ENCODE measurements around the gene SLC46A2. TPM values are rescaled to one million over a fixed set of nuclear protein-coding genes. Genes with fewer than 3 reads are reported as not detected.

The SLC46A2 gene
- polyA plus RNA-seq, 4 donors: 0.10 to 0.40 (median 0.20) TPM

GRCh38 chr9:112861155-112861554, 29.5 kb downstream of the SLC46A2 start:
- DNase-seq (ENCODE audit: low read depth in 4 of 4, low spot score in 3 of 4): no peak

- DNase-seq (ENCODE audit: low read depth in 4 of 4, low spot score in 3 of 4): no peak
Measured at GRCh38 chr9:112860451-112860850, 30.2 kb downstream of the SLC46A2 start.

GRCh38 chr9:112858625-112859147, 32.0 kb downstream of the SLC46A2 start:
- no peak for DNase-seq (ENCODE audit: low read depth in 4 of 4, low spot score in 3 of 4)

- no peak for DNase-seq (ENCODE audit: low read depth in 4 of 4, low spot score in 3 of 4)
Measured at GRCh38 chr9:112858005-112858404, 32.7 kb downstream of the SLC46A2 start.

GRCh38 chr9:112856843-112857242, 33.8 kb downstream of the SLC46A2 start:
- DNase-seq (ENCODE audit: low read depth in 4 of 4, low spot score in 3 of 4): no peak

GRCh38 chr9:112856200-112856599, 34.5 kb downstream of the SLC46A2 start:
- no peak for DNase-seq (ENCODE audit: low read depth in 4 of 4, low spot score in 3 of 4)

GRCh38 chr9:112854657-112855056, 36.0 kb downstream of the SLC46A2 start:
- no peak for DNase-seq (ENCODE audit: low read depth in 4 of 4, low spot score in 3 of 4)

GRCh38 chr9:112853882-112854585, 36.6 kb downstream of the SLC46A2 start:
- DNase-seq (ENCODE audit: low read depth in 4 of 4, low spot score in 3 of 4): no peak

- DNase-seq (ENCODE audit: low read depth in 4 of 4, low spot score in 3 of 4): no peak
Measured at GRCh38 chr9:112852741-112853504, 37.8 kb downstream of the SLC46A2 start.

GRCh38 chr9:112850840-112851239, 39.8 kb downstream of the SLC46A2 start:
- no peak for DNase-seq (ENCODE audit: low read depth in 4 of 4, low spot score in 3 of 4)

GRCh38 chr9:112849363-112849922, 41.2 kb downstream of the SLC46A2 start:
- DNase-seq (ENCODE audit: low read depth in 4 of 4, low spot score in 3 of 4): no peak

- no peak for DNase-seq (ENCODE audit: low read depth in 4 of 4, low spot score in 3 of 4)
Measured at GRCh38 chr9:112848316-112849151, 42.1 kb downstream of the SLC46A2 start.

GRCh38 chr9:112846528-112847488, 43.9 kb downstream of the SLC46A2 start:
- no peak for DNase-seq (ENCODE audit: low read depth in 4 of 4, low spot score in 3 of 4)

GRCh38 chr9:112844771-112845542, 45.7 kb downstream of the SLC46A2 start:
- DNase-seq (ENCODE audit: low read depth in 4 of 4, low spot score in 3 of 4): peak; percentile 54 to 75 (median 60)

GRCh38 chr9:112842555-112842954, 48.1 kb downstream of the SLC46A2 start:
- DNase-seq (ENCODE audit: low read depth in 4 of 4, low spot score in 3 of 4): no peak

- DNase-seq (ENCODE audit: low read depth in 4 of 4, low spot score in 3 of 4): no peak
Measured at GRCh38 chr9:112841261-112841660, 49.4 kb downstream of the SLC46A2 start.

- no peak for DNase-seq (ENCODE audit: low read depth in 4 of 4, low spot score in 3 of 4)
Measured at GRCh38 chr9:112839331-112839730, 51.3 kb downstream of the SLC46A2 start.

GRCh38 chr9:112838342-112838741, 52.3 kb downstream of the SLC46A2 start:
- no peak for DNase-seq (ENCODE audit: low read depth in 4 of 4, low spot score in 3 of 4)

- DNase-seq (ENCODE audit: low read depth in 4 of 4, low spot score in 3 of 4): no peak
Measured at GRCh38 chr9:112836394-112836793, 54.3 kb downstream of the SLC46A2 start.

Measured in right renal pelvis (tissue), 4 donors.